ENCODE results near the gene MAP4K2.
"Not testable (repeated sequence)": the region's sequence is repeated elsewhere in the genome, so short reads cannot be mapped to it uniquely, and the experiment has no call there.

Gene MAP4K2

GRCh38 chr11:64803158-64803845 is at the start of gene MAP4K2:
Gene MAP4K2, minus strand, starts transcription at chr11:64803214. Its CDS starts 65 bp downstream, at chr11:64803149.
- peak in 12 of 14 donors; percentile 34 to 86 (median 62) for DNase-seq

- peak in 1 of 14 donors; percentile 59 for DNase-seq
Measured at GRCh38 chr11:64851831-64852351, 48.9 kb upstream of the MAP4K2 start.

GRCh38 chr11:64850979-64851567 is 48.1 kb upstream of the MAP4K2 start:
- DNase-seq = no peak

GRCh38 chr11:64849598-64850356 is 46.8 kb upstream of the MAP4K2 start:
- peak in 1 of 14 donors; percentile 68 for DNase-seq

GRCh38 chr11:64848826-64849597 is 46.0 kb upstream of the MAP4K2 start:
- peak in 1 of 14 donors; percentile 55 for DNase-seq

- no peak for DNase-seq
Measured at GRCh38 chr11:64848214-64848825, 45.3 kb upstream of the MAP4K2 start.

- peak in 13 of 14 donors; percentile 36 to 89 (median 74) for DNase-seq
Measured at GRCh38 chr11:64846998-64847666, 44.1 kb upstream of the MAP4K2 start.

GRCh38 chr11:64845776-64846129 is 42.7 kb upstream of the MAP4K2 start:
- DNase-seq = not testable (repeated sequence)

- DNase-seq = no peak
Measured at GRCh38 chr11:64845129-64845775, 42.2 kb upstream of the MAP4K2 start.

- peak in 4 of 14 donors; percentile 12 to 37 (median 16) for DNase-seq
Measured at GRCh38 chr11:64844330-64845128, 41.5 kb upstream of the MAP4K2 start, which contains the start of gene CDC42BPG. Gene CDC42BPG, minus strand, starts transcription at chr11:64844653. Its CDS starts 84 bp downstream, at chr11:64844569.

GRCh38 chr11:64843686-64844329 is 40.8 kb upstream of the MAP4K2 start:
- DNase-seq = peak in 1 of 14 donors; percentile 42

- DNase-seq = peak in 1 of 14 donors; percentile 44
Measured at GRCh38 chr11:64842851-64843685, 40.1 kb upstream of the MAP4K2 start.

- DNase-seq = no peak
Measured at GRCh38 chr11:64842366-64842759, 39.3 kb upstream of the MAP4K2 start.

- no peak for DNase-seq
Measured at GRCh38 chr11:64841592-64842365, 38.8 kb upstream of the MAP4K2 start.

GRCh38 chr11:64839887-64840782 is 37.1 kb upstream of the MAP4K2 start:
- DNase-seq = no peak

GRCh38 chr11:64839335-64839734 is 36.3 kb upstream of the MAP4K2 start:
- no peak for DNase-seq
